Chondrocyte (in vitro differentiated cells): ENCODE data around the gene LGALS14. TPM values are rescaled to one million over a fixed set of nuclear protein-coding genes. Genes with fewer than 3 reads are reported as not detected.

Experiments used
- DNase-seq: peaks from one replicate; pipeline ENCODE4 v3.0.0; 2021; ENCODE audit warnings: mixed read lengths, low spot score
- H3K27ac Mint-ChIP-seq: one replicate; pipeline ENCODE4 v1.8.0; 2021; ENCODE audit warnings: mild to moderate bottlenecking, moderate library complexity, mixed read lengths; ENCODE audit not compliant: unreplicated experiment
- H3K27me3 Mint-ChIP-seq: 2 replicates; pipeline ENCODE4 v1.8.0; 2021; ENCODE audit warnings: low read depth, mixed read lengths
- H3K36me3 Mint-ChIP-seq: 2 replicates; pipeline ENCODE4 v1.8.0; 2021; ENCODE audit warnings: low read depth, mixed read lengths
- H3K4me1 Mint-ChIP-seq: 2 replicates; pipeline ENCODE4 v1.8.0; 2021; ENCODE audit warnings: low read depth, mild to moderate bottlenecking, mixed read lengths
- H3K4me3 Mint-ChIP-seq: one replicate; pipeline ENCODE4 v1.8.0; 2021; ENCODE audit warnings: mild to moderate bottlenecking, moderate library complexity, mixed read lengths; ENCODE audit not compliant: unreplicated experiment
- H3K9me3 Mint-ChIP-seq: 2 replicates; pipeline ENCODE4 v1.8.0; 2021; ENCODE audit warnings: low read depth, mixed read lengths
- total RNA-seq: library from RNA; stranded (reverse); gene quantifications from 3 replicates; pipeline ENCODE4 v1.2.1, GENCODE V29; 2021
- TF ChIP-seq, protein P1 (sequence below): fragments of 200-600 bp; sonication (generic); IDR thresholded peaks from 2 replicates; pipeline ENCODE4 v1.5.0; 2021; ENCODE audit warnings: antibody characterized with exemption, mild to moderate bottlenecking, moderate library complexity

Gene LGALS14
- total RNA-seq, 1 donor from 2014 or later: not detected

DNA sequence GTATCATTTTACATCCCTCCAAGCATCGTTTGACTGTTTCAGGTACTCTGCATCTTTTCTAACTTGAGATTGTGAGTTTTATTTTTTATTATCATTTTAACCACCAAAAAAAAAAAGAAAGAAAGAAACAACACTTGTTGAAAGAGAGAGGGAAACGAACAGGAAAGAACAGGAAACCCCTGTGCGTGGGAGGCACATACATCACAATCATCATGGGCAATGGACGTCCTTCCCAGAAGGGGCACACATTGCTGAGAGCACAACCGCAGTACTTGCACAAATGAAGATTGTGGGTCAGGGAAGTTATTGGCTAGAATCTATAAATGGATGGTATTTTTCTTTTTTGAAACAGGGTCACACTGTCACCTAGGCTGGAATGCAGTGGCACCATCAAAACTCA lies 31.8 kb downstream of the LGALS14 start:
- peaks cover 7% of the 10 kb centered on the region for H3K9me3 Mint-ChIP-seq
- H3K4me3 Mint-ChIP-seq: no peak overlapping the region
- H3K27me3 Mint-ChIP-seq: peaks cover 19% of the 10 kb centered on the region
- no peaks in the 10 kb centered on the region for H3K4me1 Mint-ChIP-seq
- TF ChIP-seq, protein P1, sequence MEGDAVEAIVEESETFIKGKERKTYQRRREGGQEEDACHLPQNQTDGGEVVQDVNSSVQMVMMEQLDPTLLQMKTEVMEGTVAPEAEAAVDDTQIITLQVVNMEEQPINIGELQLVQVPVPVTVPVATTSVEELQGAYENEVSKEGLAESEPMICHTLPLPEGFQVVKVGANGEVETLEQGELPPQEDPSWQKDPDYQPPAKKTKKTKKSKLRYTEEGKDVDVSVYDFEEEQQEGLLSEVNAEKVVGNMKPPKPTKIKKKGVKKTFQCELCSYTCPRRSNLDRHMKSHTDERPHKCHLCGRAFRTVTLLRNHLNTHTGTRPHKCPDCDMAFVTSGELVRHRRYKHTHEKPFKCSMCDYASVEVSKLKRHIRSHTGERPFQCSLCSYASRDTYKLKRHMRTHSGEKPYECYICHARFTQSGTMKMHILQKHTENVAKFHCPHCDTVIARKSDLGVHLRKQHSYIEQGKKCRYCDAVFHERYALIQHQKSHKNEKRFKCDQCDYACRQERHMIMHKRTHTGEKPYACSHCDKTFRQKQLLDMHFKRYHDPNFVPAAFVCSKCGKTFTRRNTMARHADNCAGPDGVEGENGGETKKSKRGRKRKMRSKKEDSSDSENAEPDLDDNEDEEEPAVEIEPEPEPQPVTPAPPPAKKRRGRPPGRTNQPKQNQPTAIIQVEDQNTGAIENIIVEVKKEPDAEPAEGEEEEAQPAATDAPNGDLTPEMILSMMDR: no peak
- DNase-seq: no peak
- no peaks in the 10 kb centered on the region for H3K36me3 Mint-ChIP-seq
- H3K27ac Mint-ChIP-seq: no peak overlapping the region

DNA sequence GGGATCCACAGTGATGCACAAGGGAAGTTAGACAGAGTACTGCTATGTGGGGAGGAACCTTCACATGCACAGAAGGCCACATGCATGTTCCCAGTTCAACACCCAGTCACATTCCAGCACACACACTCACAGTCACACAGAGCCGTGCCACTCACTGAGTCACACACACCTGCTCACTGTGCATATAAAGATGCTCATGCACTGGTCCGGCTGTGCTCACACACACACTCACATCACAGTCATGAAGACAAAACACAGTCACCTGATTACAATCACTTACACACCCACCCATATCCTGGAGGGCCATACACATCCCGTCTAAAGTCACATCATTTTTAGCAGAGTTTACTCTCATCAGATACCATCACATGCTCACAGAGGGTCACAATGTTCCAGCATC lies 33.1 kb downstream of the LGALS14 start:
- peaks cover 19% of the 10 kb centered on the region for H3K27me3 Mint-ChIP-seq
- no peak for DNase-seq
- H3K4me3 Mint-ChIP-seq: no peak overlapping the region
- no peaks in the 10 kb centered on the region for H3K4me1 Mint-ChIP-seq
- H3K9me3 Mint-ChIP-seq: peaks cover 7% of the 10 kb centered on the region
- H3K36me3 Mint-ChIP-seq: no peaks in the 10 kb centered on the region
- no peak overlapping the region for H3K27ac Mint-ChIP-seq
- TF ChIP-seq, protein P1: no peak

DNA sequence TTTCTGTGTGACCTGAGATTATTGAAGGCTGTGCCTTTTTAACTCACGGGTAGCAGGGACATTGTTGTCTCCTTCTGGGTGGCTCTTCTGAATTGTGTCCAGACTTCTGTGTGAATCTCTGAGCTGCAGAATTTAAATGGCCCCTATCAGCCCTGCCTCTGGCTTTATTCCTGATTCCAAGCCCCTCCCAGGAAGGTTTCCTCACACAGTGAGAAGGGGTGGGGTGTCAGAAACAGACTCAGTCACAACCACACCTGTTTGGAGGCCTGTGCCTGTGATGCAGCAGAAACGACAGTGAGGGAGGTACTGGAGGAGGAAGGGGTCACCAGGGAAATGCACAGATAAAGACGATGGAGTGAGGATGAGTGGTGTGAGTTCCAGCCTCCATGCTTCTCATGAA lies 33.6 kb downstream of the LGALS14 start, which contains the start of gene CLC:
TSS of gene CLC (minus strand) at position 139 of the 400 bp plus-strand sequence. CDS start at position 62, 77 bp downstream.
- TF ChIP-seq, protein P1: no peak
- Mint-ChIP-seq H3K36me3 (no peaks in the 10 kb centered on the region), H3K4me3 (no peak within 1 kb of the TSS), H3K9me3 (peaks cover 7% of the 10 kb centered on the region), H3K27me3 (peaks cover 21% of the 10 kb centered on the region), H3K27ac (no peak within 1 kb of the TSS), H3K4me1 (no peaks in the 10 kb centered on the region)
- no peak for DNase-seq

DNA sequence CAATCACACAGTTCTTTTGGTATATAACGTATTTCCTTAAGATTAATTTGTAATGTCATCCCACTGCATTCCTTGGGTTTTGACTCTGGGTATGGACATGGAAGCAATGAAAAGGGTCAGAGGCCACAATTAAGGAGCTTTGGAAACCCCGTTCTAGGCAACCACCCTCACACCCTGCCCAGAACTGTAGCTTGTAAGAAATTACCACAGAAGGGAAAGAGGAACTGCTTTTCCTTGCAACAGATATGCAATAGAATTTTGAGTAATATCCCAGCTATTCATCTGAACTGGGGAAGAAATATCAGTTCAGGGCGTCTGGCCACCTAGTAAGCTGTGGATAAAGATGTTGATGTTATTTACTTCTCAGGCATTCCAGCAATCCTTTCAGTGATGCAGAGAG lies 34.5 kb downstream of the LGALS14 start:
- Mint-ChIP-seq H3K4me3 (no peak overlapping the region), H3K36me3 (no peaks in the 10 kb centered on the region), H3K27ac (no peak overlapping the region), H3K9me3 (no peaks in the 10 kb centered on the region), H3K27me3 (peaks cover 21% of the 10 kb centered on the region), H3K4me1 (no peaks in the 10 kb centered on the region)
- TF ChIP-seq, protein P1: no peak
- DNase-seq: no peak

DNA sequence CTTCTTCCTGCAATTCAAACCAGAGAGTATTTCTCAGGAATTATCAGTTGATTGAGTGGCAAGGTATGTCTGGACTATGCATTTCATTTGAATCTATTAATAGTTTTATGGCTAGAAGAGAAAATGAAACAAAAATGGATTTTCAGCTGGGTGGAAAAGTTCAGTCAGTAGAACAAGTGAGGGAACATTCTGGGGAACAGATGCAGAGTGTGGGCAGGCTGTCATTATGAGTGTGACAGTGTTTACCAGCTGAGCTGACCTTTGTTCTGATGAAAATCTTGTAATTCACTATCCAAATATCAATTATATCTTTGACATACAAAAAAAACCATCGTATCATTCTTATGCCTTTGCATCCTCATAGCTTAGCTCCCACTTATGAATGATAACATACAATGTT lies 36.1 kb downstream of the LGALS14 start:
- H3K27me3 Mint-ChIP-seq: peaks cover 20% of the 10 kb centered on the region
- no peaks in the 10 kb centered on the region for H3K4me1 Mint-ChIP-seq
- H3K4me3 Mint-ChIP-seq: no peak overlapping the region
- no peak for DNase-seq
- no peaks in the 10 kb centered on the region for H3K9me3 Mint-ChIP-seq
- H3K27ac Mint-ChIP-seq: no peak overlapping the region
- TF ChIP-seq, protein P1: no peak
- no peaks in the 10 kb centered on the region for H3K36me3 Mint-ChIP-seq
